ENCODE measurements around the gene ESR2.

Gene ESR2

GRCh38 chr14:64265222-64265621 is 28.9 kb downstream of the ESR2 start:
- DNase-seq: no peak

DNA sequence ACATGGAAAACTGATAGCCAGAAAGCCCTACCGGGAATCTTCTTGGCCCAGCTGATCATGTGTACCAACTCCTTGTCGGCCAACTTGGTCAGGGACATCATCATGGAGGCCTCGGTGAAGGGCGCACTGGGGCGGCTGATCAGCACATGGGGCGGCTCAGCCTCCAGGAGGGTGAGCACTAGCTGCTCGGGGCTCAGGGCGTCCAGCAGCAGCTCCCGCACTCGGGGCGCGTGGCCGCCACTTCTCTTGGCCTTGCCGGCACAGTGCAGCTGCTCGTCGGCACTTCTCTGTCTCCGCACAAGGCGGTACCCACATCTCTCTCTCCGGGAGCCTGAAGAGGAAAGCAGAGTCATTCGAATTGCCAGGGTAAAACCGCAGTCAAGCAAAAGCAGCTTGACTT is 33.8 kb downstream of the ESR2 start:
- no peak for DNase-seq

- DNase-seq: no peak
These were observed 38.4 kb downstream of the ESR2 start for GRCh38 chr14:64255756-64256155.

GRCh38 chr14:64253672-64254071 is 40.5 kb downstream of the ESR2 start:
- no peak for DNase-seq

DNA sequence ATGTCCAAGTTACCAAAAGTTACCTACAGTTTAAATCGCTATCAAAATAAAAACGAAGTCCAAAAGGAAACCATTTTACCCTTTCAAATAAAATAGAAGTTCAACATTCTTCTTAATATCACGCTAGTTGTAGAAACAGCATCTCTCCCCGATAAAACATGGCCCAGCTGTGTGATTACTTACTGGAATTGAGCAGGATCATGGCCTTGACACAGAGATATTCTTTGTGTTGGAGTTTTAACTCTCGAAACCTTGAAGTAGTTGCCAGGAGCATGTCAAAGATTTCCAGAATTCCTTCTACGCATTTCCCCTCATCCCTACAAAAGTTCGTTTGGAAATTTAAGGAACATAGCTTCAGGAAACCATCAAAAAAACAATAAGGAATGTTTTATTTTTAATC is 44.8 kb downstream of the ESR2 start:
- DNase-seq: no peak

DNA sequence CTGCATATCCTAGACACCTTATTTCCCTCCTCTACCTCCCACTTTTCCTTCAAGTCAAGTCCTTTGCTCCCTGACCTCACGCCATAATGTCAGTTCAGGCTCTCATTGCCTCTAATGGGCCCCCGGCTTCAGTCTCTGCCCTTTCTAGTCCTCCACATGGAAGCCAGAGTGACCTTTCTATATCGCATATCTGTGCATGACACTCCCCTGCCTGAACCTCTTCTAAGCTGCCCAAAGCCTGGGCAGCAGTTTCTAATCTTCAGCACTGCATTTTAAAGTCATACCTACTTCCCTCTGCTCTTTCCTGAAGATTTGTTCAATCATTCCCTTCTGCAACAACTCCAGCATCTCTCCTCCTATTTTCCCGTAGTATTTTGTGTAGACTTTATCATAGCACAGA is 45.5 kb downstream of the ESR2 start:
- DNase-seq: no peak

DNA sequence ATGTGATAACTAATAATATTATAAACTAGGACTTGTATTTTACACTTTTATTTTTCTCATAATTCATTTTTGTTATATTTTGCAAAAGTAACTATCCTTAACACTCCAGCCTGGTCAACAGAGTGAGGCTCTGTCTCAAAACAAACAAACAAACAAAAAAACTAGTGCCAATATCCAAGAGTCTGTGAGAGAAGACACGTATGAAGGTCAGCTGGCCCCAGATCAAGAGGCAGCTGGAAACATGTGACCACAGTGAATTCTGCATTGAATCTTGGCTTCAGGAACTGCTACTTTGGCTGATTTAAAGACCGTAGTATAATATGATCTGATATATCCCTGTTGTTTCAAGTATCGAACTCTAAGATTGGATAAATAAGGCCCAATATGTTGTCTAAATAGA is 47.0 kb downstream of the ESR2 start:
- DNase-seq: no peak

- DNase-seq: no peak
These were observed 47.5 kb downstream of the ESR2 start for GRCh38 chr14:64246688-64247087.

GRCh38 chr14:64245491-64245890 is 48.7 kb downstream of the ESR2 start:
- no peak for DNase-seq

- DNase-seq: no peak
These were observed 49.9 kb downstream of the ESR2 start for GRCh38 chr14:64244279-64244678.

- DNase-seq: no peak
These were observed 55.5 kb downstream of the ESR2 start for GRCh38 chr14:64238631-64239030.

DNA sequence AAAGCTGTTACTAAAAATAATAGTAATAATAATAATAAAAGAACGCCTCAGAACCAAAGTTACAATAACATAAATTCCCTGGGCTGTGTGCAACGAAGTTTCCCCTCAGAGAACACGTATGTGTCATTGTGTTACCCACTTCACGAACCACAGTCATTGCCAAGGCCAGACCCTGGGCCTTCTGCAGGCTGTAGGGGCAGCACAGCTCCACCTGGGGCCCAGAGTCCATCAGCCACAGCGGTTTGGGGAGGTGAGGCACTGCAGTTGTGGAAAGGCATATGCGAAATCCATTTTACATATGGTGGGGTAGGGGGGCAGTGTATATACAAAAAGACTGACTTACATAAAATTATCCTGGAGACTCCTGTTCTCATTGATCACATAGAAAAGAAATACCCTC is 56.1 kb downstream of the ESR2 start:
- DNase-seq: no peak

GRCh38 chr14:64235652-64236640 is 58.2 kb downstream of the ESR2 start:
- DNase-seq: no peak

- DNase-seq: no peak
These were observed 59.1 kb downstream of the ESR2 start for GRCh38 chr14:64234877-64235651.

- no peak for DNase-seq
These were observed 60.5 kb downstream of the ESR2 start for GRCh38 chr14:64233531-64234190.

DNA sequence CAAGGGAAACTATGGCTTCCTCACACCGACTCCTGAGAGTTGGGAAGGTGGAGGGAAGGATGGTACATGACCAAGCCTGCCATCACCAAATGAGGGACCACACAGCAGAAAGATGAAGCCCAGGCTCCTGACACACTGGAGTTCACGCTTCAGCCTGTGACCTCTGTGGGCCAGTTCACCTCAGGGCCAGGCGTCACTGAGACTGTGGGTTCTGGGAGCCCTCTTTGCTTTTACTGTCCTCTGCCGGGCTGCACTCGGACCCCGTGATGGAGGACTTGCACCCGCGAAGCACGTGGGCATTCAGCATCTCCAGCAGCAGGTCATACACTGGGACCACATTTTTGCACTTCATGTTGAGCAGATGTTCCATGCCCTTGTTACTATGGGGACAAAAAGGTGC is 61.2 kb downstream of the ESR2 start:
- no peak for DNase-seq

DNA sequence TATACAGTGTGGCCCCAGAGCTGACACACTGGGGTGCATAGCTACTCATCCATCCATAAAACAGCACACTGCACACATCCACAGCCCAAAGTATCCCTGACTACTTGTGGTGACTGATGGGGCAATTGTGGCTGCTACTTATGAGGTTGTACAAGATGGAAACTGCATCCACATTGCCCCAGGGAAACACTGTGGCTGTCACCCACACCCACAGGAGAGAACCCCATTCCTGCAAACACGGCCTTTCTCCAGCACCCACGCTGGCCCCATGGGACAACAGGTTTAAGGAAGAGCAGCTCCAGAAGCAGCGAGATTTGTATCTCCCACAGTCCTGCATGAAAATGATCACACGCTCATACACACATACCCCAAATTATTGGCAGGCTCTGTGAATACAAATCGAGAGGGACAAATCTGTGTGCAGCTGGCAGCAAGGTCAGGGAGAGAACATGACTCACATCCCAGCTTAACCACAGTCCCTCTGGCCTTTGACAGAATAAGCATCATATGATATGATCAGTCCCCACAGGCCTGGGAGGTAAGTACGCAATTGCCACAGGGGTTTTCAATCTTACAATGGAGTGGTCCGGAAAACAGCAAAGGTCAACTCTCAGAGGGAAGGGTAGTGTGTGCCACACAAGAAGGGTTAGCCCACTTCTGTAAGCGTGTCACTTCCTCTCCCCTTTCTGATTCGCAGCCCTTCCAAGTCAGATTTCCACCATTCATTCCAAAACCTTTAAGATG is 61.9 kb downstream of the ESR2 start:
- no peak for DNase-seq

GRCh38 chr14:64229489-64229888 is 64.7 kb downstream of the ESR2 start:
- DNase-seq: no peak

- DNase-seq: no peak
These were observed 66.3 kb downstream of the ESR2 start for GRCh38 chr14:64227856-64228255.

DNA sequence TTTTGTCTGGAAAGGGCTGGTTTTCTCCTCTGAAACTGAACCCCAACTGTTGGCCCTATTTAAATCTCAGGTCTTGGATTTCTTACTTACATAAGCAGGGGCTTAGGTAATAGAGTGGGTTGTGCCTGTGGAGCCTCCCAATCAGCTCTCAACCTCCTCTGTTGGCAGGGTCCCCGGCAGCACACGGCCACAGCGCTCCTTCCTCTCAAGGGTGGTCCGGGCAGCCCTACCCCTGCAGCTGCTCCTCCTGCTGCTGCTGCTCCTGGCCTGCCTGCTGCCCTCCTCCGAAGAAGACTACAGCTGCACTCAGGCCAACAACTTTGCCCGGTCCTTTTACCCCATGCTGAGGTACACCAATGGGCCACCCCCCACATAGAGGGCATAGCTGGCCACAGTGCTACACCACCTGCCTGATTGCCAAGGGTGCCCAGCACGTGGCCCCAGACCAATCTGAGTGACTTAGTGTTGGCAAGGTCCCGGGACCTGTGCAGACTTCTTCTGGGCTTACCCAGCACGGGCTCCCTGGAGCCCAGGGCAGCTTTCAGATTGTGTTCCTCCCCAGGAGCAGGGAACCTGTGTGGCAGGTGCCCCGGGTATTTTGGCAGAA is 68.9 kb downstream of the ESR2 start:
- no peak for DNase-seq

- no peak for DNase-seq
These were observed 72.7 kb downstream of the ESR2 start for GRCh38 chr14:64221391-64222003.

DNA sequence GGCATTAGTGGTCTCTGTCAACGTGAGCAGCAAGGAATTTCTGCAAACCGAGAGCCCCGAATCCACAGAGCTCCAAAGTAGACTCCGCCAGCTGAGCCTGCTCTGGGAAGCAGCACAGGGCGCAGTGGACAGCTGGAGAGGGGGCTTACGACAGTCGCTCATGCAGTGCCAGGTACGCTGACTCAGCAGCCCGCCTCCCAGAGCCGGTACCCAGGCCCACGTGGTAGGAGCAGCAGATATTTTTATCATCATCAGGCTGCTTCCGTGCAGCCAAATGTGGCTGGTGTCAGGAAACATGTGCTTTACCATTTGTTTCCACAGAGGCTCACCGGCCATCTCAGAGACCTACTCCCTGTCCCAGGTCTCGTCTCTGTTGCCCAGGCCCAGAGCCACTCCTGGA is 73.7 kb downstream of the ESR2 start:
- DNase-seq: peak; percentile 43

Data from NCI-H524 treated with DMSO at 0.1 percent for 48 hours (cell line).